SK-N-SH treated with all-trans-retinoic acid at 6 μM for 48 hours (cell line): Measurements from ENCODE around the gene CCDC188.
A peak's percentile ranks its signal among the peaks of the same experiment; 100 is the strongest.

Experiments used
- ATAC-seq: fragments of 200-7000 bp; cut with Tn5 transposase; 3 replicates; pipeline ENCODE4 v1.9.1; 2020; ENCODE audit warnings: mild to moderate bottlenecking, moderate library complexity
- ARNTL ChIP-seq: fragments of 450-650 bp; formaldehyde crosslinking; IDR thresholded peaks from 2 replicates; pipeline ENCODE4 v1.5.0; 2020; ENCODE audit warnings: low read depth, mild to moderate bottlenecking, moderate library complexity, borderline replicate concordance
- BACH2 ChIP-seq: fragments of 250-450 bp; sonication (Bioruptor Pico); IDR thresholded peaks from 2 replicates; pipeline ENCODE4 v1.9.0; 2021; ENCODE audit warnings: mild to moderate bottlenecking, borderline replicate concordance
- CSDC2 ChIP-seq: fragments of 250-450 bp; sonication (Bioruptor Pico); IDR thresholded peaks from 2 replicates; pipeline ENCODE4 v1.5.0; 2020; ENCODE audit warnings: mild to moderate bottlenecking, moderate library complexity
- GLIS3 ChIP-seq: fragments of 250-450 bp; sonication (Bioruptor Pico); IDR thresholded peaks from 2 replicates; pipeline ENCODE4 v1.5.0; 2020; ENCODE audit warnings: mild to moderate bottlenecking, moderate library complexity
- OSR1 ChIP-seq: fragments of 250-450 bp; sonication (Bioruptor Pico); IDR thresholded peaks from 2 replicates; pipeline ENCODE4 v1.8.0; 2022; ENCODE audit warnings: moderate library complexity, mild to moderate bottlenecking, inconsistent platforms
- PPARA ChIP-seq: fragments of 250-450 bp; sonication (Bioruptor Pico); IDR thresholded peaks from 2 replicates; pipeline ENCODE4 v1.5.0; 2020; ENCODE audit warnings: mild to moderate bottlenecking, borderline replicate concordance
- RARB ChIP-seq: fragments of 250-450 bp; sonication (Bioruptor Pico); IDR thresholded peaks from 2 replicates; pipeline ENCODE4 v1.8.0; 2021; ENCODE audit warnings: mild to moderate bottlenecking, moderate library complexity
- SNAI2 ChIP-seq: fragments of 250-450 bp; sonication (Bioruptor Pico); IDR thresholded peaks from 2 replicates; pipeline ENCODE4 v1.5.0; 2020; ENCODE audit warnings: mild to moderate bottlenecking, moderate library complexity
- TCF4 ChIP-seq: fragments of 250-450 bp; sonication (Bioruptor Pico); IDR thresholded peaks from 2 replicates; pipeline ENCODE4 v1.8.0; 2021; ENCODE audit warnings: mild to moderate bottlenecking, moderate library complexity, borderline replicate concordance
- TOX ChIP-seq: fragments of 250-450 bp; sonication (Bioruptor Pico); IDR thresholded peaks from 2 replicates; pipeline ENCODE4 v1.8.0; 2021; ENCODE audit warnings: mild to moderate bottlenecking, moderate library complexity, borderline replicate concordance
- ZC3H10 ChIP-seq: fragments of 250-450 bp; sonication (Bioruptor Pico); IDR thresholded peaks from 2 replicates; pipeline ENCODE4 v1.5.1; 2021; ENCODE audit warnings: mild to moderate bottlenecking, moderate library complexity
- ZFP3 ChIP-seq: fragments of 250-450 bp; sonication (Bioruptor Pico); IDR thresholded peaks from 2 replicates; pipeline ENCODE4 v1.5.0; 2020; ENCODE audit warnings: mild to moderate bottlenecking, moderate library complexity
- ZFP30 ChIP-seq: fragments of 450-650 bp; formaldehyde crosslinking; IDR thresholded peaks from 2 replicates; pipeline ENCODE4 v1.5.0; 2022; ENCODE audit warnings: mild to moderate bottlenecking, moderate library complexity
- ZNF8 ChIP-seq: fragments of 450-650 bp; formaldehyde crosslinking; IDR thresholded peaks from 2 replicates; pipeline ENCODE4 v1.5.0; 2020; ENCODE audit warnings: mild to moderate bottlenecking, moderate library complexity
- TF ChIP-seq, protein P1 (sequence below): fragments of 250-450 bp; sonication (Bioruptor Pico); IDR thresholded peaks from 2 replicates; pipeline ENCODE4 v1.8.0; 2020; ENCODE audit warnings: mild to moderate bottlenecking, moderate library complexity, borderline replicate concordance
- TF ChIP-seq, protein P2 (sequence below): fragments of 250-450 bp; sonication (Bioruptor Pico); IDR thresholded peaks from 2 replicates; pipeline ENCODE4 v1.8.0; 2021; ENCODE audit warnings: low read depth, mild to moderate bottlenecking, moderate library complexity, borderline replicate concordance
- TF ChIP-seq, protein P3 (sequence below): fragments of 250-450 bp; sonication (Bioruptor Pico); IDR thresholded peaks from 2 replicates; pipeline ENCODE4 v1.5.1; 2020; ENCODE audit warnings: low read depth, mild to moderate bottlenecking, moderate library complexity

The CCDC188 gene

GRCh38 chr22:20157430-20158183 is 6.8 kb upstream of the CCDC188 start:
- TF ChIP-seq ZC3H10 (CRISPR knock-in tag) (no peak), CSDC2 (CRISPR knock-in tag) (no peak), TOX (CRISPR knock-in tag) (no peak), SNAI2 (CRISPR knock-in tag) (no peak), ZFP3 (no peak), RARB (CRISPR knock-in tag) (no peak), ZFP30 (CRISPR knock-in tag) (no peak), GLIS3 (CRISPR knock-in tag) (no peak), PPARA (CRISPR knock-in tag) (no peak), ARNTL (no peak), ZNF8 (CRISPR knock-in tag) (no peak)
- TF ChIP-seq, protein P1, sequence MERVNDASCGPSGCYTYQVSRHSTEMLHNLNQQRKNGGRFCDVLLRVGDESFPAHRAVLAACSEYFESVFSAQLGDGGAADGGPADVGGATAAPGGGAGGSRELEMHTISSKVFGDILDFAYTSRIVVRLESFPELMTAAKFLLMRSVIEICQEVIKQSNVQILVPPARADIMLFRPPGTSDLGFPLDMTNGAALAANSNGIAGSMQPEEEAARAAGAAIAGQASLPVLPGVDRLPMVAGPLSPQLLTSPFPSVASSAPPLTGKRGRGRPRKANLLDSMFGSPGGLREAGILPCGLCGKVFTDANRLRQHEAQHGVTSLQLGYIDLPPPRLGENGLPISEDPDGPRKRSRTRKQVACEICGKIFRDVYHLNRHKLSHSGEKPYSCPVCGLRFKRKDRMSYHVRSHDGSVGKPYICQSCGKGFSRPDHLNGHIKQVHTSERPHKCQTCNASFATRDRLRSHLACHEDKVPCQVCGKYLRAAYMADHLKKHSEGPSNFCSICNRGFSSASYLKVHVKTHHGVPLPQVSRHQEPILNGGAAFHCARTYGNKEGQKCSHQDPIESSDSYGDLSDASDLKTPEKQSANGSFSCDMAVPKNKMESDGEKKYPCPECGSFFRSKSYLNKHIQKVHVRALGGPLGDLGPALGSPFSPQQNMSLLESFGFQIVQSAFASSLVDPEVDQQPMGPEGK (CRISPR knock-in tag): no peak
- no peak for ATAC-seq

DNA sequence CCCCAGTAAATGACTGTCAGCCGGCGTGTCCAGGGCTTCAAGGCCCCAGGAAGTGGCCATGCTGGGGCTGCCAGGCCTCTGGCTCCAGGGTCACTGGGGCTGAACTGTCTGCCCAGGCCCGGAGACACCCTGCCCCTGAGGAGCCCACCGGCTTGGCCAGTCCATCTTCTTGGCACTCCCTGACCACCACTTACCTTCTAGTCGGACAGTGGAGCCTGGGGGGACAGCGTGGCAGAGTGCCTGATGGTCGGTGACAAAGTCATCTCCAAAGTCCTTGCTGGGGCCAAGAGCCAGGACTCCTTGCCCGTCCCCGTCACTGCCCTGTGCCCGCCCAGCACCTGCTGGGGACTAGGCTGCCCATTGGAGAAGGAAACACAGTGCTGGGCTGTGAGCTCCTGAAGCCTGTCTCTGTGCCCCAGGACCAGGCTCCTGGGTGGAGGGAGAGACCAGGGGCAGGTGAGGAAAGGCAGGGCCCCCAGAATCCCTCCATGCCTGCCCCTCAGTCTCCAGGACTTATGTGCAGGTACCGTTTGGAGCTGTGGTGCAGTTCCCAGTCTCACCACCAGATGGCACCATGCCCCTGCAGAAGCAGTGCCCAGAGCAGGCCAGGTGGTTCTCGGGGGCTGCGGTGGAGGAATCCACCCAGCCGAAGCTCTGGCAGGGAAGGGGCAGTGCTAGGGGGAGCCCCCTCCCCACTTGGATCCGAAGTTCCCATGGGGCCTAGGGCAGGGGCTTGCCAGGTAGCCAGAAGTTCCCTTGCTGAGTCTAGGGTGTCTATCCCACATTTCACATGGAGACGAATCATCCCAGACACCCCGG is 6.0 kb upstream of the CCDC188 start:
- ATAC-seq: peak; percentile 75
- TF ChIP-seq ARNTL (no peak), SNAI2 (CRISPR knock-in tag) (no peak), TOX (CRISPR knock-in tag) (no peak), BACH2 (no peak), OSR1 (CRISPR knock-in tag) (no peak), ZC3H10 (CRISPR knock-in tag) (no peak), TCF4 (CRISPR knock-in tag) (no peak), ZFP30 (CRISPR knock-in tag) (no peak), PPARA (CRISPR knock-in tag) (no peak), RARB (CRISPR knock-in tag) (no peak)
- TF ChIP-seq, protein P2, sequence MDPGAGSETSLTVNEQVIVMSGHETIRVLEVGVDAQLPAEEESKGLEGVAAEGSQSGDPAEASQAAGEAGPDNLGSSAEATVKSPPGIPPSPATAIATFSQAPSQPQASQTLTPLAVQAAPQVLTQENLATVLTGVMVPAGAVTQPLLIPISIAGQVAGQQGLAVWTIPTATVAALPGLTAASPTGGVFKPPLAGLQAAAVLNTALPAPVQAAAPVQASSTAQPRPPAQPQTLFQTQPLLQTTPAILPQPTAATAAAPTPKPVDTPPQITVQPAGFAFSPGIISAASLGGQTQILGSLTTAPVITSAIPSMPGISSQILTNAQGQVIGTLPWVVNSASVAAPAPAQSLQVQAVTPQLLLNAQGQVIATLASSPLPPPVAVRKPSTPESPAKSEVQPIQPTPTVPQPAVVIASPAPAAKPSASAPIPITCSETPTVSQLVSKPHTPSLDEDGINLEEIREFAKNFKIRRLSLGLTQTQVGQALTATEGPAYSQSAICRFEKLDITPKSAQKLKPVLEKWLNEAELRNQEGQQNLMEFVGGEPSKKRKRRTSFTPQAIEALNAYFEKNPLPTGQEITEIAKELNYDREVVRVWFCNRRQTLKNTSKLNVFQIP (CRISPR knock-in tag): no peak
- TF ChIP-seq, protein P1 (CRISPR knock-in tag): no peak
- TF ChIP-seq, protein P3, sequence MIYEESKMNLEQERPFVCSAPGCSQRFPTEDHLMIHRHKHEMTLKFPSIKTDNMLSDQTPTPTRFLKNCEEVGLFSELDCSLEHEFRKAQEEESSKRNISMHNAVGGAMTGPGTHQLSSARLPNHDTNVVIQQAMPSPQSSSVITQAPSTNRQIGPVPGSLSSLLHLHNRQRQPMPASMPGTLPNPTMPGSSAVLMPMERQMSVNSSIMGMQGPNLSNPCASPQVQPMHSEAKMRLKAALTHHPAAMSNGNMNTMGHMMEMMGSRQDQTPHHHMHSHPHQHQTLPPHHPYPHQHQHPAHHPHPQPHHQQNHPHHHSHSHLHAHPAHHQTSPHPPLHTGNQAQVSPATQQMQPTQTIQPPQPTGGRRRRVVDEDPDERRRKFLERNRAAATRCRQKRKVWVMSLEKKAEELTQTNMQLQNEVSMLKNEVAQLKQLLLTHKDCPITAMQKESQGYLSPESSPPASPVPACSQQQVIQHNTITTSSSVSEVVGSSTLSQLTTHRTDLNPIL (CRISPR knock-in tag): no peak

GRCh38 chr22:20156042-20156389 is 5.2 kb upstream of the CCDC188 start:
- ATAC-seq: no peak
- TF ChIP-seq ZNF8 (CRISPR knock-in tag) (no peak), GLIS3 (CRISPR knock-in tag) (no peak), TOX (CRISPR knock-in tag) (no peak)
- TF ChIP-seq, protein P2 (CRISPR knock-in tag): no peak
